ENCODE data around the gene CFAP99. TPM values are rescaled to one million over a fixed set of nuclear protein-coding genes. Genes with fewer than 3 reads are reported as not detected.

Gene CFAP99
- total and polyA plus RNA-seq, 2 experiments from 2014 or later, result not detected

DNA sequence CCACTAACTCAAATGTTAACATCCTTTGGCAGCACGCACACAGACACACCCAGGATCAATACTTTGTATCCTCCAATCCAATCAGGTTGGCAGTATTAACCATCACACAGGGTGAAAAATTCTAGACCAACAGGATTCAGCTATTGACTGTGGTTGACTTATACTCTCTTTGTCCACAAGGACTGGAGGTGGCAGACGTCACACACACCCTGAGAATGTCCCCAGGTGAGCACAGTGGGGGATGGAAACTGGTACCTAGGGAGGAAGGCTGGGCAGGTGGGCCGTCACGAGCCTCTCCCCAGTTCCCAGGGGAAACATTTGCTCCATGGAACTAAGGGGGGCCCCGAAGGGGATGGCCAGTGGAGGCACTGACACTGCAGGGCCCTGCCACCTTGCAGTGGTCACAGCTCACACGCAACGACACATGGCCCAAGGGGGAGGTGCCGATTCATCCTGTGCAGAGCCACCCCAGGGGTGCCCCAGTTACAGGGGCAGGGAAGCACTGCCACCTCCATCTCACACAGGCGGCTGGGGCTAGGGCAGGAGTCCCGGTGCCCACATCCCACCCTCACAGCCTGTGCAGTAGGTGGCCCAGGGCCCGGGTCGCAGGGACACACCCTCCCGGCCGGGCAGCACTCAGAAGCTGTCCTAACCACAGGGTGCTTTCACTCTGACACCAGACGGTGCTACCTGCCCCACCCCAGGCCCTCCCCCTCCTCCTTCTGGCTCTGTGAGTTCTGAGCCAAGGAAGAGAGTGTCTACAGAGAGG, 17.7 kb upstream of the CFAP99 start:
- Mint-ChIP-seq H3K4me1 (peaks cover 23% of the 10 kb centered on the region), H3K36me3 (ENCODE audit: low read depth) (no peaks in the 10 kb centered on the region), H3K9me3 (no peaks in the 10 kb centered on the region), H3K27me3 (ENCODE audit: insufficient read depth, low read depth, poor library complexity) (peaks cover 18% of the 10 kb centered on the region), H3K27ac (no peak overlapping the region), H3K4me3 (no peak overlapping the region; the same call in 2 of the 3 replicates)
- Histone ChIP-seq H3K27ac (ENCODE audit: low read depth) (no peak overlapping the region), H3K9me2 (ENCODE audit: insufficient read depth) (no peaks in the 10 kb centered on the region), H2AFZ (no peak overlapping the region), H3K36me3 (ENCODE audit: insufficient read depth) (no peaks in the 10 kb centered on the region), H3K79me2 (replicated peaks; ENCODE audit: insufficient read depth) (no peaks in the 10 kb centered on the region), H3K27me3 (ENCODE audit: insufficient read depth) (no peaks in the 10 kb centered on the region), H4K20me1 (replicated peaks; ENCODE audit: insufficient read depth) (no peaks in the 10 kb centered on the region; the same call in 1 of the 2 replicates), H3K4me1 (ENCODE audit: insufficient read depth) (peaks cover 15% of the 10 kb centered on the region), H3K4me2 (peak overlapping the region; percentile 78), H3F3A (replicated peaks; ENCODE audit: low read depth) (no peaks in the 10 kb centered on the region), H3K4me3 (peak overlapping the region; percentile 46; the same call in 1 of the 2 replicates)
- peak; percentile 14 for ATAC-seq
- no peak for DNase-seq (ENCODE audit: low spot score)
- TF ChIP-seq, protein P1, sequence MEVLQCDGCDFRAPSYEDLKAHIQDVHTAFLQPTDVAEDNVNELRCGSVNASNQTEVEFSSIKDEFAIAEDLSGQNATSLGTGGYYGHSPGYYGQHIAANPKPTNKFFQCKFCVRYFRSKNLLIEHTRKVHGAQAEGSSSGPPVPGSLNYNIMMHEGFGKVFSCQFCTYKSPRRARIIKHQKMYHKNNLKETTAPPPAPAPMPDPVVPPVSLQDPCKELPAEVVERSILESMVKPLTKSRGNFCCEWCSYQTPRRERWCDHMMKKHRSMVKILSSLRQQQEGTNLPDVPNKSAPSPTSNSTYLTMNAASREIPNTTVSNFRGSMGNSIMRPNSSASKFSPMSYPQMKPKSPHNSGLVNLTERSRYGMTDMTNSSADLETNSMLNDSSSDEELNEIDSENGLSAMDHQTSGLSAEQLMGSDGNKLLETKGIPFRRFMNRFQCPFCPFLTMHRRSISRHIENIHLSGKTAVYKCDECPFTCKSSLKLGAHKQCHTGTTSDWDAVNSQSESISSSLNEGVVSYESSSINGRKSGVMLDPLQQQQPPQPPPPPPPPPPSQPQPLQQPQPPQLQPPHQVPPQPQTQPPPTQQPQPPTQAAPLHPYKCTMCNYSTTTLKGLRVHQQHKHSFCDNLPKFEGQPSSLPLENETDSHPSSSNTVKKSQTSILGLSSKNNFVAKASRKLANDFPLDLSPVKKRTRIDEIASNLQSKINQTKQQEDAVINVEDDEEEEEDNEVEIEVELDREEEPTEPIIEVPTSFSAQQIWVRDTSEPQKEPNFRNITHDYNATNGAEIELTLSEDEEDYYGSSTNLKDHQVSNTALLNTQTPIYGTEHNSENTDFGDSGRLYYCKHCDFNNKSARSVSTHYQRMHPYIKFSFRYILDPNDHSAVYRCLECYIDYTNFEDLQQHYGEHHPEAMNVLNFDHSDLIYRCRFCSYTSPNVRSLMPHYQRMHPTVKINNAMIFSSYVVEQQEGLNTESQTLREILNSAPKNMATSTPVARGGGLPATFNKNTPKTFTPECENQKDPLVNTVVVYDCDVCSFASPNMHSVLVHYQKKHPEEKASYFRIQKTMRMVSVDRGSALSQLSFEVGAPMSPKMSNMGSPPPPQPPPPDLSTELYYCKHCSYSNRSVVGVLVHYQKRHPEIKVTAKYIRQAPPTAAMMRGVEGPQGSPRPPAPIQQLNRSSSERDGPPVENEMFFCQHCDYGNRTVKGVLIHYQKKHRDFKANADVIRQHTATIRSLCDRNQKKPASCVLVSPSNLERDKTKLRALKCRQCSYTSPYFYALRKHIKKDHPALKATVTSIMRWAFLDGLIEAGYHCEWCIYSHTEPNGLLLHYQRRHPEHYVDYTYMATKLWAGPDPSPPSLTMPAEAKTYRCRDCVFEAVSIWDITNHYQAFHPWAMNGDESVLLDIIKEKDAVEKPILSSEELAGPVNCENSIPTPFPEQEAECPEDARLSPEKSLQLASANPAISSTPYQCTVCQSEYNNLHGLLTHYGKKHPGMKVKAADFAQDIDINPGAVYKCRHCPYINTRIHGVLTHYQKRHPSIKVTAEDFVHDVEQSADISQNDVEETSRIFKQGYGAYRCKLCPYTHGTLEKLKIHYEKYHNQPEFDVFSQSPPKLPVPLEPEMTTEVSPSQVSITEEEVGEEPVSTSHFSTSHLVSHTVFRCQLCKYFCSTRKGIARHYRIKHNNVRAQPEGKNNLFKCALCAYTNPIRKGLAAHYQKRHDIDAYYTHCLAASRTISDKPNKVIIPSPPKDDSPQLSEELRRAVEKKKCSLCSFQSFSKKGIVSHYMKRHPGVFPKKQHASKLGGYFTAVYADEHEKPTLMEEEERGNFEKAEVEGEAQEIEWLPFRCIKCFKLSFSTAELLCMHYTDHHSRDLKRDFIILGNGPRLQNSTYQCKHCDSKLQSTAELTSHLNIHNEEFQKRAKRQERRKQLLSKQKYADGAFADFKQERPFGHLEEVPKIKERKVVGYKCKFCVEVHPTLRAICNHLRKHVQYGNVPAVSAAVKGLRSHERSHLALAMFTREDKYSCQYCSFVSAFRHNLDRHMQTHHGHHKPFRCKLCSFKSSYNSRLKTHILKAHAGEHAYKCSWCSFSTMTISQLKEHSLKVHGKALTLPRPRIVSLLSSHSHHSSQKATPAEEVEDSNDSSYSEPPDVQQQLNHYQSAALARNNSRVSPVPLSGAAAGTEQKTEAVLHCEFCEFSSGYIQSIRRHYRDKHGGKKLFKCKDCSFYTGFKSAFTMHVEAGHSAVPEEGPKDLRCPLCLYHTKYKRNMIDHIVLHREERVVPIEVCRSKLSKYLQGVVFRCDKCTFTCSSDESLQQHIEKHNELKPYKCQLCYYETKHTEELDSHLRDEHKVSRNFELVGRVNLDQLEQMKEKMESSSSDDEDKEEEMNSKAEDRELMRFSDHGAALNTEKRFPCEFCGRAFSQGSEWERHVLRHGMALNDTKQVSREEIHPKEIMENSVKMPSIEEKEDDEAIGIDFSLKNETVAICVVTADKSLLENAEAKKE (CRISPR knock-in tag; IDR thresholded peaks at IDR 0.05), result no peak
- TF ChIP-seq EZH2 (IDR thresholded peaks at IDR 0.05; ENCODE audit: low read depth, unreplicated experiment) (no peak), JUNB (IDR thresholded peaks at IDR 0.05; ENCODE audit: unreplicated experiment) (no peak), ZNF331 (CRISPR knock-in tag; IDR thresholded peaks at IDR 0.05; ENCODE audit: low read depth) (no peak), STAT1 (IDR thresholded peaks at IDR 0.05; ENCODE audit: unreplicated experiment) (no peak), POLR2AphosphoS5 (IDR thresholded peaks at IDR 0.05; ENCODE audit: low read depth) (no peak), NANOG (IDR thresholded peaks at IDR 0.05; ENCODE audit: borderline replicate concordance) (no peak), EZH2phosphoT487 (IDR thresholded peaks at IDR 0.05; ENCODE audit: unreplicated experiment) (no peak)

Data from GM23338 (cell line).